GM19452 (cell line): ENCODE data around the gene CYP27C1.

ENCODE experiments used
- ATAC-seq: cut with Tn5 transposase; IDR thresholded peaks from one replicate; pipeline ENCODE4 v1.9.1; 2021; ENCODE audit not compliant: unreplicated experiment

CYP27C1 gene

GRCh38 chr2:127193967-127194280 is 26.2 kb downstream of the CYP27C1 start:
- no peak for ATAC-seq

GRCh38 chr2:127193164-127193966 is 26.7 kb downstream of the CYP27C1 start:
- ATAC-seq = no peak

- ATAC-seq = no peak
Observed at GRCh38 chr2:127191331-127192219, 28.5 kb downstream of the CYP27C1 start.

GRCh38 chr2:127188797-127189196 is 31.3 kb downstream of the CYP27C1 start:
- no peak for ATAC-seq

- ATAC-seq = no peak
Observed at GRCh38 chr2:127187831-127188230, 32.3 kb downstream of the CYP27C1 start.

GRCh38 chr2:127187081-127187775 is 32.9 kb downstream of the CYP27C1 start:
- ATAC-seq = no peak

GRCh38 chr2:127185705-127186104 is 34.4 kb downstream of the CYP27C1 start:
- no peak for ATAC-seq

GRCh38 chr2:127185093-127185492 is 35.0 kb downstream of the CYP27C1 start:
- no peak for ATAC-seq

- ATAC-seq = no peak
Observed at GRCh38 chr2:127183771-127184170, 36.3 kb downstream of the CYP27C1 start.

GRCh38 chr2:127182626-127183458 is 37.3 kb downstream of the CYP27C1 start:
- no peak for ATAC-seq

GRCh38 chr2:127181851-127182250 is 38.2 kb downstream of the CYP27C1 start:
- no peak for ATAC-seq

GRCh38 chr2:127179766-127180165 is 40.3 kb downstream of the CYP27C1 start:
- no peak for ATAC-seq

- ATAC-seq = no peak
Observed at GRCh38 chr2:127177617-127178263, 42.4 kb downstream of the CYP27C1 start.

- ATAC-seq = no peak
Observed at GRCh38 chr2:127176371-127177311, 43.5 kb downstream of the CYP27C1 start.

GRCh38 chr2:127175751-127176354 is 44.2 kb downstream of the CYP27C1 start:
- no peak for ATAC-seq

- no peak for ATAC-seq
Observed at GRCh38 chr2:127175041-127175721, 44.9 kb downstream of the CYP27C1 start.

GRCh38 chr2:127174640-127175039 is 45.5 kb downstream of the CYP27C1 start:
- no peak for ATAC-seq

GRCh38 chr2:127174136-127174535 is 46.0 kb downstream of the CYP27C1 start:
- ATAC-seq = no peak
